Motor neuron (in vitro differentiated cells): ENCODE results near the gene MX1. TPM values are rescaled to one million over a fixed set of nuclear protein-coding genes. Genes with fewer than 3 reads are reported as not detected.

Source experiments
- ATAC-seq, 8 experiments: fragments of 200-7000 bp; cut with Tn5 transposase; replicated peaks in 6 of 8; 2 replicates each; pipeline ENCODE4 v1.8.0; 2021; ENCODE audit warnings: mild to moderate bottlenecking in 8 of 8, moderate library complexity in 8 of 8
- H3K27ac ChIP-seq, 2 donors: fragments of 250-450 bp; sonication (Bioruptor Pico); 2 replicates each; pipeline ENCODE4 v1.9.0; 2021; ENCODE audit warnings: antibody characterized with exemption in 2 of 2, mild to moderate bottlenecking in 2 of 2, moderate library complexity in 1 of 2
- H3K4me1 ChIP-seq, 2 donors: fragments of 250-450 bp; sonication (Bioruptor Pico); replicated peaks in 1 of 2; 2 replicates each; pipeline ENCODE4 v1.6.1; 2021; ENCODE audit warnings: antibody characterized with exemption in 2 of 2, mild to moderate bottlenecking in 2 of 2, moderate library complexity in 1 of 2
- H3K4me3 ChIP-seq, 5 donors: fragments of 250-450 bp; sonication (Bioruptor Pico); 2 replicates each; pipeline ENCODE4 v1.9.0; 2021; ENCODE audit warnings: antibody characterized with exemption in 5 of 5, mild to moderate bottlenecking in 5 of 5, moderate library complexity in 4 of 5
- WGBS, 10 experiments: fragments of 450-650 bp; shearing (Covaris generic); methylation state at CpG; one replicate each; pipeline ENCODE4 v1.0.0; 2022; 5-methylcytosine and 5-hydroxymethylcytosine counted together
- in situ Hi-C, 9 experiments: fragments of 400-800 bp; cut with MboI; loops; one replicate each; pipeline ENCODE4 v1.15.0; 2021; ENCODE audit warnings: low sequenced_read_pairs in 9 of 9, low pct_unique_long_range_greater_than_20kb in 2 of 9; ENCODE audit not compliant: unreplicated experiment in 9 of 9
- total RNA-seq, 8 experiments: library from RNA; unstranded; fragments of 300-600 nt; gene quantifications; 2 replicates each; pipeline versions ENCODE4 v1.2.3 to v1.2.4, GENCODE V29; 2022

The MX1 gene
- total RNA-seq, 8 experiments from 2014 or later, result 0.49 to 162 (median 2.5) TPM

DNA sequence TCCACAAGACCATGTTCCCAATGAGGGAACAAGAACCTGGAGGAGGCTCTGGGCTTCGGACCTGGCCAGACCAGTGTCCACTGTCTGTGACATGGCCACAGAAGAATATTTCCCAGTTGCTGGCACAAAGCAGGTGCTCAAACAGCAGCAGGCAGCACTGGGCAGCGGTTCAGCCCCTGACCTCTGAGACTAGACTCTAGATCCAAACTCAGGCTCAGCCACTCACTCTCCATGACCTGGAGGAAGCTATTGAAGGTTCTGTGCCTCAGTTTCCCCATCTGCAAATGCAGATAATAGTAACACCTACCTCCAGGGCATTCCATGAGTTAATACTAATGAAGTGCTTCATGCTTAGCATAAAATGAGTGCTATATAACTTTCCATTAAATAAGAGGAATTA, 73.9 kb downstream of the MX1 start:
- H3K4me3 ChIP-seq, result no peak overlapping the region
- 0 to 100% (median 50%) methylated on average over 1 to 2 of the region's 2 CpGs; no CpG with 5 or more reads in 3 of the 10 experiments for WGBS, 10 experiments
- no peak overlapping the region for H3K27ac ChIP-seq
- no peak for ATAC-seq
- no peaks in the 10 kb centered on the region for H3K4me1 ChIP-seq
- in situ Hi-C loops, result no loop called here

DNA sequence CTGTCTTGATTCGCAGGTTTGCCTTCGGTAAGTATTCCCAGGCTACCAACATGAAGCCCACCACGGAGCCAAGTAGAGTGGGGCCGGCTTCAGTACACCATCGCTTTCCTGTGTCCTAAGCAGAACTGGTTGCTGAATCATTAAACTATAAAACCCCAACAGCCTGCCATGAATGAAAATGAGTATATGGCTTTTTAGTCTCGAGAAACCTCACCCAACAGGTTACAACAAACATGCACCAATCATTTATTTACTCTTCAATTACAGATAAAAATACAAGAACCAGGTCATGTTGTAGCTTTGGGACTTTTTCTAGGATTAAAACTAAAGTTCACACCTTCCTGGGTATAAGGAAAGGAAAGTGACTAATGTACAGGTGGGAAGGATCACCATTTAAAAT, 74.3 kb downstream of the MX1 start:
- Histone ChIP-seq H3K4me1 (no peaks in the 10 kb centered on the region), H3K4me3 (no peak overlapping the region), H3K27ac (no peak overlapping the region)
- 0 to 100% (median 80%) methylated on average over 1 to 6 of the region's 6 CpGs for WGBS, 10 experiments
- in situ Hi-C loops, result no loop called here
- ATAC-seq, result no peak

DNA sequence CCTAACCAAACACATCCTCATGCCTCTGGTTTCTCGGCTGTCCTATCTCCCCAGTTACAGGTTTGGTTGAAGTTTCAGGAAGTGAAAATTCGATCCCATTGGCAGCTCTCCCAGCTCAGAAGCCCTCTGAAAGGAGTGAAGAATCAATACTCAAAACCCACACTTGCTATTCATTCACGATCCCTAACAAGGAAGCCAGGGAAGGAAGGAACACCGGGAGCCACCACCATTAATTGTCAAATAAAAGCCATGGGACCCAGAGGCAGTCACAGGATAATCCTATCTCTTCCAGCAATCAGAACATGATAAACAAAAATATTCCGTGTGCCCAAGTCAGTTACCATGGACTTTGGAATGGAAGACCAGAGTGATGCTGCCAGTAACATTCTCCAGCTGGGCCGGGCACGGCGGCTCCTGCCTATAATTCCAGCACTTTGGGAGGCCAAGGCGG, 74.9 kb downstream of the MX1 start:
- no peak overlapping the region for H3K4me3 ChIP-seq
- H3K27ac ChIP-seq, result no peak overlapping the region
- WGBS, 10 experiments, result 33 to 100% (median 60%) methylated on average over 1 to 8 of the region's 9 CpGs; no CpG with 5 or more reads in 2 of the 10 experiments
- H3K4me1 ChIP-seq, result no peaks in the 10 kb centered on the region
- in situ Hi-C loops, result no loop called here
- no peak for ATAC-seq

DNA sequence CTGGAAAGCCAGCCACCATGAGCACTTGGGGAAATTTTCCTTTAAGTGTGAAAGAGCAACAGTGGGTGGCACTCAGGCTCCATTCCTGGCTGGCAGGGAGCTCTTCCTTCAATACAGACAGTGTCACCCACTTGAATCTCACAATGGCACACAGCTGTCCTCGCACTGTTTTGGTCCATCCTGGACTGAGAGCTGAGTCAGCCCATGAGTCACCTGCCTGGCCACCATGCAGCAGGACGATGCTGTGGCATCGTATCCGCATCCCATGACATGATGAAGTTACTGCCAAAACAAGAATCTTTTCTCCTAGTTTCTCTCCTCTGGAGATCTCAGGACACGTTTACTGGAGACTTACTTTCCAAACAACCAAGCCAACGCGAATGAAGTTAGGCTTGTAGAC, 75.9 kb downstream of the MX1 start:
- no peaks in the 10 kb centered on the region for H3K4me1 ChIP-seq
- peak in 3 of 8 experiments; percentile 56 to 87 (median 84) for ATAC-seq
- H3K27ac ChIP-seq, result no peak overlapping the region
- in situ Hi-C loops, result no loop called here
- 6 to 76% (median 69%) methylated on average over 2 to 7 of the region's 7 CpGs; no CpG with 5 or more reads in 4 of the 10 experiments for WGBS, 10 experiments
- no peak overlapping the region for H3K4me3 ChIP-seq

DNA sequence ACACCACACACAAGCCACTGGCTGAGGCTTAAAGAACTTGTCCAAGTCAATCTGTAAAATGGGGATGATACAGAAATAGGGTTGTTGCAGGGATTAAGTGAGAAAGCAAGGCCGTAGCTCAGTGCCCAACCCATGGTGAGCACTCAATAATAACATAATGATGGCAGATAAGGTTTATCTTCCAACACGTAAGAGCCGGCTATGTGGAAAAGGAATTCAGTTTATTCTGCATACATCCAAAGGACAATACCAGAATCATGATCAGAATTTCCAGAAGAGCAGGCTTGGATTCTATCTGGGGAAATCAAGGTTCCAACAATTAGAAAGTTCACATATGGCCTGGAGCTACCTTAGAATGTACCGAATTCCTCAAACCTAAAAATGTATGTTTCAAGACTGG, 77.3 kb downstream of the MX1 start:
- Histone ChIP-seq H3K27ac (no peak overlapping the region), H3K4me1 (no peaks in the 10 kb centered on the region), H3K4me3 (no peak overlapping the region)
- WGBS, 10 experiments, result 40 to 100% (median 79%) methylated on average over 1 to 4 of the region's 4 CpGs; no CpG with 5 or more reads in 2 of the 10 experiments
- no peak for ATAC-seq
- in situ Hi-C loops, result no loop called here

DNA sequence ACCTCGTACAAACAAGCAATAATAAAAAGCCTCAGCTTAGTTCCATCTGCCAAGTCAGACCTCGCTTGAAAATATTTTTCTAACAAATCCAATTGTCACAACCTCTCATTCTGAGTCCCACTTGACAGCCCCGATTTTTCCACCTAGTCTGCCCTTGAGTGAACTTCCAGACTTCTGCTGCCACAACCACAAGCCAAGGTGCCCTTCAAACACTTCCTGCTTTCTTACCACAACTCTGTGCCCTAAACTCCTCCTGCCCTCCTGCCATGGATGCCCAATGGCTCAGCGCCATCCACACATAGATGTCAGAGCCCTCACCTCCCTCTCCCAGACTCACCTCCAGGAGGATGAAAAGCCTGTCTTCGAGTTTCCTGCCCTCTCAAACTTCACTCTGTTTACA, 78.0 kb downstream of the MX1 start:
- no peak for ATAC-seq
- WGBS, 10 experiments, result 20 to 93% (median 60%) methylated on average over 1 to 4 of the region's 5 CpGs; no CpG with 5 or more reads in 1 of the 10 experiments
- in situ Hi-C loops, result no loop called here
- Histone ChIP-seq H3K4me3 (no peak overlapping the region), H3K4me1 (no peaks in the 10 kb centered on the region), H3K27ac (no peak overlapping the region)

DNA sequence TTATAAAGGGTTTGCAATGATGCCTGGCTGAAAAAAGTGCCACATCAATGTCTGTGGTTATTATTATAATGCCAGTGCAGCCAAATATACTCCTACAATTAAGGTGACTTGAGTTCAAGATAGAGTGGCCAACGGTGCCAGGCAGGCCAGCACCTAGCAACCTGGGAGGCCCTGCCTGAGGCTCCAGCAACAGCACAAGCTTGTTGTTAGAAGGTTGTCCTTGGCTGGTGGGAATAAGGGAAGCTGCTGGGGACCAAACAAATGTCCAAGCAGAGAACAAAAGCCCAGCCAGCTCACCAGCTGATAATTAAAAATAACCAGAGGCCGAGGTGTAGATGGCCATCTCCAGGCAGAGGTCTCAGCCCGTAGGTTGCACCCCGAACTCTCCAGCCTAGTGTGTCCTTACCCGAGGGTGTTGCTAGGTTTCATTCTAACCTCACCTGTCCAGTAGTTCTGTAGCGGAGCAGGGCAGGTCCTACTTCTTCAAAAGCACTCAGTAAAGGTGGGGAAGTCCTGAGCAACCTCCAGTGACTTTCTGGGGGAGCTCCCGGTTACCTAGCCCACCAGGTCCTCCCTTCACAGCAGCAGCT, 80.1 kb downstream of the MX1 start:
- ATAC-seq, result no peak

DNA sequence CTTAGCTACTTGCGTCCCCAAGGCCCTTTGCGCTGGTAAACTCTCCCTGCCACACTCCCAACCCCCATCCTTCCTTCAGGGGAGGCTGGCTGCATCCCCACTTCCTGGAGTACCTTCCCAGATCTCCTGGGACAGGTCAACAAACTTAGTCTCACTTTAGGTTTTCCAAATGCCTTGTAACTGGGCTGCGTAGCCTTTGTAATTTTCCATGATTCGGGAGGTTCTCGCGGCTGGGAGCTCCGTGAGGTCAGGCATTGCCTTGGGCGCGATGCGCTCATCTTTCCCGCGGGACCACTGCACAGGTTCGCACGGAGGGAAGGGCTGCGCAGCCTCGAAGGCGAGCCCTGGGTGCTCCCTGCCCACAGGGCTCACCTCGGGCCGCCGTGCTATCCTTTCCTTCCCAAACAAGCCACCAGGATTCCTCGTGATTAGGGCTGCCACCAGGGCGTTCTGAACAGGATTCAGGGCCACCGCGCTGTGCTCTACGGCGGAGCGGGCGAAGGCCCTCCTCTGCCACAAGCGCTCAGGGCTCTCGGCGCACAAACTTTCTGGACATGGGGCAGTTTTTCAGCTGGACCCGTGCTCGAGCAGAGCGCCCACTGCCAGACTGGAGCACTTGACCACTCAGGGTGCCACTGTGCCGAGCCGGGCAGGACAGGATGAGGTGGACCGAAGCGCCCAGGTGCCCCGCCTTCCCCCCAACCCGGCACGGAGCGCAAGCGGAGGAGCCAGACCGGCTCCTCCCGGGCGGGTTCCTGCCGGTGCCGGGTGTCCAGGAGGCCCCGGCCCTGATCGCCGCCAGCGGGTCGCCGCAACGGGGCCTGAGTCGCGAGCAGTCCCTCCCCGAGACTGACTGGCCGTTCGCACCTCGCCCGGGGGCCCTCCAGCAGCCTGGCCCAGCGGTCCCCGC, 80.8 kb downstream of the MX1 start:
- 0 to 41% (median 5%) methylated on average over 2 to 14 of the region's 64 CpGs; no CpG with 5 or more reads in 4 of the 10 experiments for WGBS, 10 experiments
- Histone ChIP-seq H3K4me1 (no peaks in the 10 kb centered on the region), H3K4me3 (peak overlapping the region in 2 of 5 donors; percentile 8 to 11), H3K27ac (no peak overlapping the region)
- ATAC-seq, result peak in 3 of 8 experiments; percentile 17 to 55 (median 34)
- in situ Hi-C loops, result no loop called here

More for the DNA sequence above, 80.1 kb downstream of the MX1 start:
- Histone ChIP-seq H3K27ac (no peak overlapping the region), H3K4me3 (no peak overlapping the region), H3K4me1 (no peaks in the 10 kb centered on the region)
- WGBS, 10 experiments, result 20 to 80% (median 51%) methylated on average over 1 to 6 of the region's 7 CpGs; no CpG with 5 or more reads in 4 of the 10 experiments
- in situ Hi-C loops, result no loop called here

DNA sequence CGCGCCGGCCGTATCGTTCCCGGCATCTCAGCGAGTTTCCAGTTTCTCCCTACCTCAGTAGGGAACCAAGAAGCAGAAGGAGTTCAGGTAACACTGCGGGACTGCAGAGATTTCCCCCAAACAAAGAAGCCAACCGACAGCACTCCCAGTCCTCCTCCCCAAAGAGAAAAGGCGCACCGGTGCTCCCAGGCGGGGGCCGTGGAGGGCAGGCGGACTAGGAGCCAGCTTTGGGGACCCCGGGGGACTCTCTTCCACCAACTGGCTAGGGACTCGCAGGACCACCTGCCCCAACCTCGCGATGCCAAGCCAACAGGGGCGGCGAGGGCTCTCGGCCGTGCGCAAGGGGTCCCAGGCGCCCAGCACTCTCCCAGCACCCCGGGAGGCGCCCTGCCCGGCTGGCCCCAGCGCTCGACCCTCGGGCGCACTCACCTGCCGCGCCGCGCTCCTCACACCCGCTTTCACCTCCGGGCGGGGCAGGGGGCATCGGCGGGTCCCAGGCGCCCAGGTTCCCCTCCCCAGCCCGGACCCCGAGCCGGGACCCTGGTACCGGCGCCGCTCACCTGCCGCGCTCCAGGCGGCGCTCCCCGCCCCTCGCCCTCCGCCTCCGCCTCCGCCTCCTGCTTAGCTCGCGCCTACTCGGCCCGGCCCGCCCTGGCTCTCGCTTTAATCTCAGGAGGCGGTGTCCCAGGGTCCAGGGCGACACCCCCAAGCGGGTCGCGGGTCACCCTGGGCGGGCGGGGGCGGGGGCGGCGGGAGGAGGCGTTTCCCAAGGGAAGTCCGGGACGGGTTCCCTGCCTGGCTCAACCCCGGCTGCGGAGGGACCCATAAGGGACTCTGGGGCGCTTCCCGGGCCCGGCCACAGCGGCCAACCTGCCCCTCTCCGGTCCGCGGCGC, 81.7 kb downstream of the MX1 start, which contains the start of gene TMPRSS2:
TMPRSS2 (minus strand) TSS at position 638 of the 894 bp plus-strand sequence. CDS start 10,025 bp downstream, outside the sequence.
- 0% methylated on average over 2 to 8 of the region's 85 CpGs; no CpG with 5 or more reads in 7 of the 10 experiments for WGBS, 10 experiments
- peak within 1 kb of the TSS; percentile 2 to 26 (median 15) for H3K4me3 ChIP-seq
- in situ Hi-C loops, result no loop called here
- H3K27ac ChIP-seq, result no peak within 1 kb of the TSS
- no peaks in the 10 kb centered on the region for H3K4me1 ChIP-seq
- peak; percentile 36 to 73 (median 60) for ATAC-seq

DNA sequence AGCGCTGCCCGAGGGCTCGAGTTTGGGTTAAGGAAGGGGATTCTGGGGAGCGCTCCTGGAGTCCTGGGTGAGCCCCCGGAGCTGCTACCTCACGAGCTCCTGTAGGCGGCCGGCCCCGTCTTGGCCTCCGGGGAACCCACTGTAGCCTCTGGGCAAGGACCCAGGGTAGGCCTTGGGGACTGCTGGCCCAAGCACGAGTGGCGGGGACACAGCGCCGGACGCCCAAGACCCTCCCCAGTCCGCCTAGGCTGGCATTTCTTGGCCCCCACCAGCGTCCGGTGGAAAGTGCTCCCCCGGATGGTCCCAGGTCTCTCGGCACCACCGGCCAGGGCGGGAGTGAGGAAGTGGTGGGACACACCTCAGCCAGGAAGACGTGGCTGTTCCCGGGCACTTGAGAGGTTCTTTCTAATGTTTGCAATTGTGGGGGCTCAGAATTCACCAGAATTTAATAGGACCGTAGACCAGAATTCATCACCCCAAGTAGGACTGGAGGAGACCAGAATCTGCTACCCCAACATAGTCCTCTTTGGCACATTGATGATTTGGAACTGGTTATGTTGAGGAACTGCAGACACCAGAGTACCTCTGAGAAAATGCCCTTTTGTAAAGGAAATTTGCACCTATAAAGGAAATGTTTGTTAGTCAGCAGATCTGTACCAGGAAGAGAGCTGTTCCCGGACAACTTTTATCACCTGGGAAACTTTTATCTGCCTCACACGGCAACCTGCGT, 82.5 kb downstream of the MX1 start:
- ATAC-seq, result peak in 4 of 8 experiments; percentile 9 to 16 (median 14)
- WGBS, 10 experiments, result 0 to 22% (median 20%) methylated on average over 1 to 14 of the region's 28 CpGs; no CpG with 5 or more reads in 4 of the 10 experiments

More for the DNA sequence above, 82.5 kb downstream of the MX1 start:
- in situ Hi-C loops, result no loop called here
- peak overlapping the region in 1 of 5 donors; percentile 11 for H3K4me3 ChIP-seq
- no peaks in the 10 kb centered on the region for H3K4me1 ChIP-seq
- no peak overlapping the region for H3K27ac ChIP-seq
